Heart left ventricle (tissue), 16 donors: ENCODE measurements around the gene ABI1. TPM values are rescaled to one million over a fixed set of nuclear protein-coding genes. Genes with fewer than 3 reads are reported as not detected.

Experiments used
- ATAC-seq, 4 donors: fragments of 200-7000 bp; cut with Tn5 transposase; one replicate each; pipeline ENCODE4 v1.9.1; 2020 to 2022; ENCODE audit warnings: moderate library complexity in 4 of 4, mild to moderate bottlenecking in 3 of 4, moderate number of reproducible peaks in 1 of 4
- DNase-seq, 5 donors: peaks; one replicate each; pipeline ENCODE4 v3.0.0-alpha.2; 2020
- H3K27ac ChIP-seq, 12 donors: fragments of 200-600 bp; sonication (generic) in 4 of 12; one replicate each; pipeline versions ENCODE4 v1.5.0 to v1.8.0; 2016 to 2022; ENCODE audit warnings: mild to moderate bottlenecking in 2 of 12
- H3K27me3 ChIP-seq, 9 donors: fragments of 200-600 bp; sonication (generic) in 2 of 9; one replicate each; pipeline versions ENCODE4 v1.5.1 to v1.8.0; 2016 to 2022; ENCODE audit warnings: mild to moderate bottlenecking in 3 of 9
- H3K36me3 ChIP-seq, 9 donors: fragments of 200-600 bp; sonication (generic) in 2 of 9; one replicate each; pipeline versions ENCODE4 v1.5.0 to v1.8.0; 2018 to 2022; ENCODE audit warnings: mild to moderate bottlenecking in 2 of 9
- H3K4me1 ChIP-seq, 12 donors: fragments of 200-600 bp; sonication (generic) in 4 of 12; one replicate each; pipeline versions ENCODE4 v1.5.0 to v1.8.0; 2016 to 2022; ENCODE audit warnings: mild to moderate bottlenecking in 3 of 12
- H3K4me3 ChIP-seq, 12 donors: fragments of 200-600 bp; sonication (generic) in 4 of 12; one replicate each; pipeline versions ENCODE4 v1.5.0 to v1.8.0; 2017 to 2022; ENCODE audit warnings: mild to moderate bottlenecking in 9 of 12, moderate library complexity in 4 of 12
- H3K9me3 ChIP-seq, 12 donors: fragments of 200-600 bp; sonication (generic) in 4 of 12; one replicate each; pipeline versions ENCODE4 v1.5.0 to v1.8.0; 2016 to 2022; ENCODE audit warnings: mild to moderate bottlenecking in 1 of 12
- POLR2A ChIP-seq, 2 donors: fragments of 450-650 bp; IDR thresholded peaks; one replicate each; pipeline ENCODE4 v1.6.1; 2017; ENCODE audit warnings: antibody characterized with exemption in 2 of 2, mild to moderate bottlenecking in 2 of 2, moderate library complexity in 2 of 2
- WGBS, 4 donors: extraction: QIAGEN DNeasy Blood & Tissue Kit in 2 of 4; methylation state at CpG; one replicate each; pipeline versions ENCODE4 v1.1.5 to v1.1.7; 2013 to 2018; 5-methylcytosine and 5-hydroxymethylcytosine counted together
- intact Hi-C, 10 donors: fragments of 100-400 bp; cut with DNase I; formaldehyde crosslinking; loops; one replicate each; pipeline versions ENCODE4 v1.11.1 to v1.14.2; 2022
- polyA plus RNA-seq, 2 donors: library from polyadenylated mRNA; stranded (reverse); fragments of 200-250 nt; gene quantifications; one replicate each; pipeline ENCODE4 v1.2.3, GENCODE V29; 2013
- total RNA-seq, 9 donors: library from RNA; depleted of rRNA in 2 of 9; stranded (reverse); fragments of >200 nt in 2 of 9; fragmentation: NEBNext Ultra II Directional in 3 of 9; extraction: Animal tissue kit (Norgen Biotek cat#: 25700) in 3 of 9; gene quantifications; one replicate each; pipeline versions ENCODE4 v1.1.0 to v1.2.4, GENCODE V29; 2016 to 2023
- TF ChIP-seq, protein P1 (sequence below), 12 donors: fragments of 200-600 bp; sonication (generic) in 4 of 12; IDR thresholded peaks; one replicate each; pipeline versions ENCODE4 v1.5.0 to v1.8.0; 2018 to 2022; ENCODE audit warnings: antibody characterized with exemption in 12 of 12, mild to moderate bottlenecking in 5 of 12
- donor health status: ischemic (EF 13 %, LVEDD 7.1; RV severe dilation, severe dysfunction).
- donor health status: healthy with polysubstance abuse.
- donor health status: DM: no; HTN: yes; CAD: no.
- donor health status: DM: no; HTN: no; CAD: no.
- donor health status: ischemic (EF 25% LVEDD 6.9; RV normal size, moderate dysfunction).
- donor health status: ischemic (EF 25% LVEDD 5.7; RV mildly dilated, moderate dysfunction).
- donor health status: healthy.
- donor health status: DM: yes; HTN: yes; CAD: no.
- donor health status: ischemic (EF 35%, LVEDD 5.7; RV mildly dilated, moderate dysfunction).
- donor health status: nonischemic (EF 11% LVEDD 7.7; RV severe dilation, severe dysfunction).
- donor health status: DM: yes; HTN: yes; CAD: no.
- donor health status: PGD.
- donor health status: ischemic (EF 29% LVEDD 5.4; RV normal size, mild dysfunction).
- donor health status: nonischemic (EF 23%, LVEDD 6.1; RV moderate dilation, normal function).

Gene ABI1
- total and polyA plus RNA-seq, 11 donors: 8.5 to 50.0 (median 25.6) TPM

DNA sequence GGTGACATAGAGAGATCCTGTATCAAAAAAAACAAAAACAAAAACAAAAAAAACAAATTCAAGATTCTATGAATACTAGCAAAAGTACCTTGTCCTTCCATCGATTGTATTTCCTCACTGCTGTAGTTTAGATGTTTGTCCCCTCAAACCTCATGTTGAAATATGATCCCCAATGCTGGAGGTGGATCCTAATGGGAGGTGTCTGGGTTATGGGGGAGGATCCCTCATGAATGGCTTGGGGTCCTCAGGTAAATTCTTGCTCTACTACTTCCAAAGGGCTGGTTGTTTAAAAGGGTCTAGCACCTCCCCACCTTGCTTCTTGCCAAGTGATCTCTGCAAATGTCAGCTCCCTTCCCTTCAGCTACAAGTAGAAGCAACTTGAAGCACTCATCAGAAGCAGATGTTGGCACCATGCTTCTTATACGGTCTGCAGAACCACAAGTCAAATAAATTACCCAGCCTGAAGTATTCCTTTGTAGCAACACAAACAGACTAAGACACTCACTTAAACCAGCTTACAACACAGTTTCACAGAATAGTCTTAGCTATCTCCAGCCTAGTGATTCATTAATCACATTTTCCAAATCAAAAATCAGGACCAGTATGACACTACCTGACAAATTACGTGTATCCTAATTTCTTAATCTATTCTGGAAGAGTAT lies 20.7 kb downstream of the ABI1 start:
- no peak overlapping the region for H3K4me3 ChIP-seq
- DNase-seq (no peak), ATAC-seq (no peak)
- WGBS, 4 donors: 64 to 68% (median 67%) methylated on average over 3 of the region's 3 CpGs
- H3K36me3 ChIP-seq: no peaks in the 10 kb centered on the region
- TF ChIP-seq, protein P1, sequence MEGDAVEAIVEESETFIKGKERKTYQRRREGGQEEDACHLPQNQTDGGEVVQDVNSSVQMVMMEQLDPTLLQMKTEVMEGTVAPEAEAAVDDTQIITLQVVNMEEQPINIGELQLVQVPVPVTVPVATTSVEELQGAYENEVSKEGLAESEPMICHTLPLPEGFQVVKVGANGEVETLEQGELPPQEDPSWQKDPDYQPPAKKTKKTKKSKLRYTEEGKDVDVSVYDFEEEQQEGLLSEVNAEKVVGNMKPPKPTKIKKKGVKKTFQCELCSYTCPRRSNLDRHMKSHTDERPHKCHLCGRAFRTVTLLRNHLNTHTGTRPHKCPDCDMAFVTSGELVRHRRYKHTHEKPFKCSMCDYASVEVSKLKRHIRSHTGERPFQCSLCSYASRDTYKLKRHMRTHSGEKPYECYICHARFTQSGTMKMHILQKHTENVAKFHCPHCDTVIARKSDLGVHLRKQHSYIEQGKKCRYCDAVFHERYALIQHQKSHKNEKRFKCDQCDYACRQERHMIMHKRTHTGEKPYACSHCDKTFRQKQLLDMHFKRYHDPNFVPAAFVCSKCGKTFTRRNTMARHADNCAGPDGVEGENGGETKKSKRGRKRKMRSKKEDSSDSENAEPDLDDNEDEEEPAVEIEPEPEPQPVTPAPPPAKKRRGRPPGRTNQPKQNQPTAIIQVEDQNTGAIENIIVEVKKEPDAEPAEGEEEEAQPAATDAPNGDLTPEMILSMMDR (IDR thresholded peaks at IDR 0.05): no peak
- no peak for TF ChIP-seq POLR2A (IDR thresholded peaks at IDR 0.05)
- no peaks in the 10 kb centered on the region for H3K9me3 ChIP-seq
- no peaks in the 10 kb centered on the region for H3K27me3 ChIP-seq
- no peak overlapping the region for H3K27ac ChIP-seq
- peaks cover 0 to 39% (median 18%) of the 10 kb centered on the region in 12 donors for H3K4me1 ChIP-seq
- intact Hi-C loops: loop anchor here in 1 of 10 donors (10.0 kb wide), 1 partner anchor 45 kb away; no protein-coding TSS in a partner anchor

DNA sequence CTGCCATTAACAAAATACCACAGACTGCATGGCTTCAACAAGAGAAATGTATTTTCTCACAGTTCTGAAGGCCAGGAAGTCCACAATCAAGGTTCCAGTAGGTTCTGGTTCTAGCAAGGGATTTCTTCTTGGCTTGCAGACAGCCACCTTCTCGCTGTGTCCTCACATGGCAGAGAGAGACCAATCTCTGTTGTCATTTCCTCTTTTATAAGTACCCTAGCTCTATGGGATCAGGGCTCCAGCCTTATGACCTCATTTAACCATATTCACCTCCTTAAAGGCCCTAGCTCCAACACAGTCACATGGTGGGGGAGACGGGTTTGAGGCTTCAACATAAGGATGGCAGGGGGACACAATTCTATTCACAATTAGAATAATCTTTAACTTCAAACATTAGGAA lies 23.6 kb downstream of the ABI1 start:
- Histone ChIP-seq H3K4me3 (no peak overlapping the region), H3K4me1 (peaks cover 0 to 39% (median 13%) of the 10 kb centered on the region in 12 donors), H3K27me3 (no peaks in the 10 kb centered on the region), H3K36me3 (no peaks in the 10 kb centered on the region), H3K9me3 (no peaks in the 10 kb centered on the region), H3K27ac (no peak overlapping the region)
- ATAC-seq (peak in 1 of 4 donors; percentile 20), DNase-seq (no peak)
- intact Hi-C loops: no loop called here
- TF ChIP-seq POLR2A (IDR thresholded peaks at IDR 0.05): no peak
- TF ChIP-seq, protein P1 (IDR thresholded peaks at IDR 0.05): no peak
- 38 to 91% (median 53%) methylated on average over 2 of the region's 2 CpGs for WGBS, 4 donors

GRCh38 chr10:26835025-26835424 lies 25.7 kb downstream of the ABI1 start:
- Histone ChIP-seq H3K4me1 (peaks cover 0 to 37% (median 5%) of the 10 kb centered on the region in 12 donors), H3K27me3 (no peaks in the 10 kb centered on the region), H3K4me3 (no peak overlapping the region), H3K36me3 (no peaks in the 10 kb centered on the region), H3K9me3 (no peaks in the 10 kb centered on the region), H3K27ac (no peak overlapping the region)
- DNase-seq: no peak
- intact Hi-C loops: no loop called here
- 91 to 100% (median 100%) methylated on average over 2 of the region's 2 CpGs for WGBS, 4 donors
- ATAC-seq: no peak
- TF ChIP-seq, protein P1 (IDR thresholded peaks at IDR 0.05): no peak
- no peak for TF ChIP-seq POLR2A (IDR thresholded peaks at IDR 0.05)

DNA sequence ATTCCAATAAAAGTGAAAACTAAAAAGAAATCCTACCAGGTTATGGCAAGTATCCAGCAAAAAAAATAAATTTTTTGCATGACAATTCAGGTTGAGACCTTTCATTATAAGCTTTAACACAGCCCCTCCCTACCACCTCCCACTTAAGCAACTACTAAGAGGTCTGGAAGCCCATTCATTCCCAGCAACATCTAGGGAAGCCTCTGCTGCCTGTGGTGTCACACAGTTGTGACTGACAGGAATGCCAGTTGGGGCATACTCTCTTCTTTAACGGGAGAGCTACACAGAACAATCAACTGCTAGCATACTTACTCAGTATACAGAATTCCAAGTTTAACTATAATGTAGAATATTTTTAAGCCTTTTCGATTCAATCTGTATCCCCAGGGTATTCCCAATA lies 27.8 kb downstream of the ABI1 start:
- DNase-seq: no peak
- no peaks in the 10 kb centered on the region for H3K27me3 ChIP-seq
- H3K4me3 ChIP-seq: no peak overlapping the region
- H3K27ac ChIP-seq: no peak overlapping the region
- TF ChIP-seq, protein P1 (IDR thresholded peaks at IDR 0.05): no peak
- no peak for TF ChIP-seq POLR2A (IDR thresholded peaks at IDR 0.05)
- ATAC-seq: peak in 2 of 4 donors; percentile 38 to 46
- intact Hi-C loops: no loop called here
- H3K4me1 ChIP-seq: peaks cover 0 to 41% (median 0%) of the 10 kb centered on the region in 12 donors
- no peaks in the 10 kb centered on the region for H3K9me3 ChIP-seq
- 39 to 60% (median 53%) methylated on average over 2 of the region's 2 CpGs for WGBS, 4 donors
- no peaks in the 10 kb centered on the region for H3K36me3 ChIP-seq
